ENCODE results near the gene COPS7A.

- TF ChIP-seq CTCF (IDR thresholded peaks at IDR 0.05) (no peak), POLR2A (IDR thresholded peaks at IDR 0.05) (no peak)
Measured at GRCh38 chr12:6742834-6743233, 19.0 kb downstream of the COPS7A start.
